ENCODE results near the gene CHCHD4. TPM values are rescaled to one million over a fixed set of nuclear protein-coding genes. Genes with fewer than 3 reads are reported as not detected.

The CHCHD4 gene
- total RNA-seq (2016; rRNA removed; fragmentation: Illumina TruSeq; extraction: Trizol): 24.1 and 32.0 TPM in 2 replicates
- total RNA-seq (2016; cell fraction: cytosol; rRNA removed; fragmentation: Illumina TruSeq; extraction: Trizol; ENCODE audit: low read depth): 11.2 and 11.5 TPM in 2 replicates
- 26.4 and 35.5 TPM in 2 replicates for total RNA-seq (2016; cell fraction: insoluble cytoplasmic fraction; rRNA removed; fragmentation: Illumina TruSeq; extraction: Trizol)
- 22.7 TPM in 2 replicates for total RNA-seq (2016; cell fraction: membrane; rRNA removed; fragmentation: Illumina TruSeq; extraction: Trizol)
- total RNA-seq (2016; cell fraction: nucleus; rRNA removed; fragmentation: Illumina TruSeq; extraction: Trizol): 7.9 and 10.8 TPM in 2 replicates
- 13.3 and 15.8 TPM in 2 replicates for polyA plus RNA-seq (2011; rRNA removed)
- 12.6 and 17.4 TPM in 2 replicates for polyA plus RNA-seq (2011; cell fraction: cytosol; rRNA removed)
- 4.0 and 4.7 TPM in 2 replicates for polyA plus RNA-seq (2011; cell fraction: nucleus; rRNA removed)
- 17.8 and 18.8 TPM in 2 replicates for polyA plus RNA-seq (2012)
- 9.9 and 12.4 TPM in 2 replicates for polyA plus RNA-seq (2016; cell fraction: cytosol; fragmentation: Illumina TruSeq; extraction: Trizol; ENCODE audit: low read depth)
- polyA plus RNA-seq (2016; cell fraction: insoluble cytoplasmic fraction; fragmentation: Illumina TruSeq; extraction: Trizol; ENCODE audit: low read depth): 30.7 and 33.5 TPM in 2 replicates
- polyA plus RNA-seq (2016; cell fraction: membrane; fragmentation: Illumina TruSeq; extraction: Trizol; ENCODE audit: low read depth): 19.0 and 19.4 TPM in 2 replicates
- polyA plus RNA-seq (2016; cell fraction: nucleus; fragmentation: Illumina TruSeq; extraction: Trizol; ENCODE audit: insufficient read depth, low read depth): 14.4 and 14.5 TPM in 2 replicates
- polyA minus RNA-seq (2011; rRNA and poly(A)+ RNA removed; ENCODE audit: low replicate concordance): 7.0 and 13.0 TPM in 2 replicates
- 7.3 and 8.8 TPM in 2 replicates for polyA minus RNA-seq (2011; cell fraction: cytosol; rRNA and poly(A)+ RNA removed)
- polyA minus RNA-seq (2011; cell fraction: nucleus; rRNA and poly(A)+ RNA removed): 3.0 and 5.8 TPM in 2 replicates
- percentile 71 among the genes with signal in this experiment for Bru-seq, nascent RNA
- BruChase-seq, experiment 1, labeled RNA remaining after a 6-hour chase: percentile 56 among the genes with signal in this experiment
- percentile 60 among the genes with signal in this experiment for BruChase-seq, experiment 2, labeled RNA remaining after a 2-hour chase
- long read RNA-seq, experiment 1, transcript CHCHD4-202 (3 exons, 1,405 nt): major isoform, 24 of 31 reads
- long read RNA-seq, experiment 1, partial matches to known transcripts: 0 of 31 reads
- long read RNA-seq, experiment 1, other reads (novel, unspliced or antisense): 5 of 31 reads
- long read RNA-seq, experiment 2, transcript CHCHD4-201 (4 exons, 1,603 nt): minor isoform, 5 of 52 reads
- long read RNA-seq, experiment 2, transcript CHCHD4-202 (3 exons, 1,405 nt): major isoform, 35 of 52 reads
- long read RNA-seq, experiment 2, partial matches to known transcripts: 0 of 52 reads
- long read RNA-seq, experiment 2, other reads (novel, unspliced or antisense): 12 of 52 reads

GRCh38 chr3:14124615-14125192 lies at the start of gene CHCHD4, which contains the start of gene TMEM43:
Gene CHCHD4 (minus strand): TSS chr3:14124870. CDS start chr3:14124676, 194 bp downstream.
Gene TMEM43 (plus strand): TSS chr3:14125052. CDS start chr3:14125194, 142 bp downstream.
- Histone ChIP-seq H3K27me3 (ENCODE audit: control insufficient read depth in 1 of 2, insufficient read depth in 2 of 2, low read length in 2 of 2) (no peaks in the 10 kb centered on the region; a peak in 1 of 5 replicates), H3K9me3 (ENCODE audit: low read length) (no peaks in the 10 kb centered on the region), H2AFZ (ENCODE audit: low read length) (no peak within 1 kb of the TSS), H3K79me2 (ENCODE audit: insufficient read depth, low read length) (peaks cover 59% of the 10 kb centered on the region), H4K20me1 (ENCODE audit: insufficient read depth, low read length) (peaks cover 16% of the 10 kb centered on the region), H3K4me3 (replicated peaks in 1 of 3; ENCODE audit: insufficient read depth in 1 of 3, low read depth in 2 of 3, low read length in 3 of 3) (peak within 1 kb of the TSS; percentile 80 to 95 (median 88)), H3K4me2 (ENCODE audit: low read depth, low read length) (peak within 1 kb of the TSS; percentile 91), H3K4me1 (ENCODE audit: insufficient read depth, low read length) (peaks cover 53% of the 10 kb centered on the region), H3K9ac (ENCODE audit: insufficient read depth, low read depth, low read length) (peak within 1 kb of the TSS; percentile 90), H3K36me3 (replicated peaks in 1 of 2; ENCODE audit: control insufficient read depth in 1 of 2, insufficient read depth in 2 of 2, low read length in 2 of 2) (peaks cover 5 to 27% of the 10 kb centered on the region in 2 experiments; a peak in 3 of 5 replicates), H3K27ac (ENCODE audit: extremely low read length, insufficient read depth, low read length) (peak within 1 kb of the TSS; percentile 95)
- ATAC-seq (peak; percentile 86), FAIRE-seq (peak; percentile 93), DNase-seq (ENCODE audit: low spot score) (peak; percentile 99)
- BruUV-seq (replicated peaks): no TSS peak
- intact Hi-C loops (cut with micrococcal nuclease; ENCODE audit: unreplicated experiment) (no loop called here), in situ Hi-C loops (cut with HindIII; ENCODE audit: extremely low pct_ligation_motif_present, low pct_unique_long_range_greater_than_20kb) (no loop called here)
- POLR2A ChIA-PET: interaction anchor here (0.8 to 5.0 kb wide), 14 partner anchors 10 to 527 kb away, joined by 3 to 75 read pairs (median 7); partner anchors contain the start of genes CCDC174, LSM3 and XPC
- WGBS (ENCODE audit: low lambda C conversion rate): no CpG with 5 or more reads among the region's 55 CpGs
- CTCF ChIA-PET (ENCODE audit: low intra/inter-chr PET ratio, low total read pairs): interaction anchor here (1.6 kb wide), 1 partner anchor 228 kb away, joined by 5 read pairs; no protein-coding TSS in a partner anchor
- peak; percentile 2; the same call in 1 of the 2 replicates for TF ChIP-seq ESRRA (CRISPR knock-in tag; IDR thresholded peaks at IDR 0.05; ENCODE audit: low read depth)
- no peak for TF ChIP-seq ZNF441 (CRISPR knock-in tag; IDR thresholded peaks at IDR 0.05; ENCODE audit: borderline replicate concordance)
- TF ChIP-seq MYC (CRISPR knock-in tag; IDR thresholded peaks at IDR 0.05; ENCODE audit: borderline replicate concordance): peak; percentile 75
- TF ChIP-seq, protein P1, sequence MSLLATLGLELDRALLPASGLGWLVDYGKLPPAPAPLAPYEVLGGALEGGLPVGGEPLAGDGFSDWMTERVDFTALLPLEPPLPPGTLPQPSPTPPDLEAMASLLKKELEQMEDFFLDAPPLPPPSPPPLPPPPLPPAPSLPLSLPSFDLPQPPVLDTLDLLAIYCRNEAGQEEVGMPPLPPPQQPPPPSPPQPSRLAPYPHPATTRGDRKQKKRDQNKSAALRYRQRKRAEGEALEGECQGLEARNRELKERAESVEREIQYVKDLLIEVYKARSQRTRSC (CRISPR knock-in tag; IDR thresholded peaks at IDR 0.05; ENCODE audit: low read depth): no peak
- 0 out of 2 replicates have a peak, but pooled peaks have one; percentile 41 for TF ChIP-seq RXRB (CRISPR knock-in tag; IDR thresholded peaks at IDR 0.05; ENCODE audit: borderline replicate concordance)
- no peak for TF ChIP-seq RORA (CRISPR knock-in tag; IDR thresholded peaks at IDR 0.05)
- peak; percentile 99 for TF ChIP-seq THAP11 (CRISPR knock-in tag; IDR thresholded peaks at IDR 0.05)
- TF ChIP-seq, protein P2, sequence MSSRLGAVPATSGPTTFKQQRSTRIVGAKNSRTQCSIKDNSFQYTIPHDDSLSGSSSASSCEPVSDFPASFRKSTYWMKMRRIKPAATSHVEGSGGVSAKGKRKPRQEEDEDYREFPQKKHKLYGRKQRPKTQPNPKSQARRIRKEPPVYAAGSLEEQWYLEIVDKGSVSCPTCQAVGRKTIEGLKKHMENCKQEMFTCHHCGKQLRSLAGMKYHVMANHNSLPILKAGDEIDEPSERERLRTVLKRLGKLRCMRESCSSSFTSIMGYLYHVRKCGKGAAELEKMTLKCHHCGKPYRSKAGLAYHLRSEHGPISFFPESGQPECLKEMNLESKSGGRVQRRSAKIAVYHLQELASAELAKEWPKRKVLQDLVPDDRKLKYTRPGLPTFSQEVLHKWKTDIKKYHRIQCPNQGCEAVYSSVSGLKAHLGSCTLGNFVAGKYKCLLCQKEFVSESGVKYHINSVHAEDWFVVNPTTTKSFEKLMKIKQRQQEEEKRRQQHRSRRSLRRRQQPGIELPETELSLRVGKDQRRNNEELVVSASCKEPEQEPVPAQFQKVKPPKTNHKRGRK (CRISPR knock-in tag; IDR thresholded peaks at IDR 0.05): no peak
- peak; percentile 58; the same call in 1 of the 2 replicates for TF ChIP-seq ZC3H13 (CRISPR knock-in tag; IDR thresholded peaks at IDR 0.05)
- no peak for TF ChIP-seq JDP2 (CRISPR knock-in tag; IDR thresholded peaks at IDR 0.05; ENCODE audit: borderline replicate concordance)
- 0 out of 2 replicates have a peak, but pooled peaks have one; percentile 36 for TF ChIP-seq GLI4 (CRISPR knock-in tag; IDR thresholded peaks at IDR 0.05; ENCODE audit: borderline replicate concordance)
- no peak for TF ChIP-seq ZMYM2 (CRISPR knock-in tag; IDR thresholded peaks at IDR 0.05)
- TF ChIP-seq KDM2A (CRISPR knock-in tag; IDR thresholded peaks at IDR 0.05; ENCODE audit: borderline replicate concordance, low read depth): peak; percentile 32; the same call in 1 of the 2 replicates
- no peak for TF ChIP-seq ZFP1 (CRISPR knock-in tag; IDR thresholded peaks at IDR 0.05)
- peak; percentile 24; the same call in 1 of the 2 replicates for TF ChIP-seq ZNF777 (CRISPR knock-in tag; IDR thresholded peaks at IDR 0.05)
- TF ChIP-seq ZNF253 (CRISPR knock-in tag; IDR thresholded peaks at IDR 0.05; ENCODE audit: borderline replicate concordance): no peak; the same call in 1 of the 2 replicates
- TF ChIP-seq RAD51 (IDR thresholded peaks at IDR 0.05; ENCODE audit: borderline replicate concordance): no peak
